T-helper 2 cell treated with Interferon-gamma antibody and Interleukin-4, amounts not matched to agents 5 μg/mL and 100 μg/mL, for 36 hours (primary cell): Measurements from ENCODE around the gene TANC1.

ENCODE experiments used
- DNase-seq: peaks from one replicate; pipeline ENCODE4 v3.0.0; 2021; ENCODE audit warnings: low spot score
- H3K27ac Mint-ChIP-seq: one replicate; pipeline ENCODE4 v1.8.0; 2021; ENCODE audit warnings: mild to moderate bottlenecking, mixed read lengths
- H3K27me3 Mint-ChIP-seq: one replicate; pipeline ENCODE4 v1.8.0; 2021; ENCODE audit warnings: low read depth, mixed read lengths
- H3K36me3 Mint-ChIP-seq: one replicate; pipeline ENCODE4 v1.8.0; 2021; ENCODE audit warnings: low read depth, mixed read lengths
- H3K4me1 Mint-ChIP-seq: one replicate; pipeline ENCODE4 v1.8.0; 2021; ENCODE audit warnings: low read depth, mixed read lengths
- H3K4me3 Mint-ChIP-seq: one replicate; pipeline ENCODE4 v1.8.0; 2022; ENCODE audit warnings: mild to moderate bottlenecking, moderate library complexity, mixed read lengths
- H3K9me3 Mint-ChIP-seq: one replicate; pipeline ENCODE4 v1.8.0; 2021; ENCODE audit warnings: mixed read lengths

TANC1 gene

GRCh38 chr2:159217676-159218075, 249.2 kb downstream of the TANC1 start:
- DNase-seq, result no peak
- no peaks in the 10 kb centered on the region for H3K36me3 Mint-ChIP-seq
- H3K27ac Mint-ChIP-seq, result no peak overlapping the region
- H3K27me3 Mint-ChIP-seq, result no peaks in the 10 kb centered on the region
- no peaks in the 10 kb centered on the region for H3K4me1 Mint-ChIP-seq
- H3K9me3 Mint-ChIP-seq, result no peaks in the 10 kb centered on the region
- H3K4me3 Mint-ChIP-seq, result no peak overlapping the region

- no peak overlapping the region for H3K27ac Mint-ChIP-seq
- H3K4me3 Mint-ChIP-seq, result no peak overlapping the region
- no peaks in the 10 kb centered on the region for H3K4me1 Mint-ChIP-seq
- no peak for DNase-seq
- H3K36me3 Mint-ChIP-seq, result no peaks in the 10 kb centered on the region
- H3K27me3 Mint-ChIP-seq, result no peaks in the 10 kb centered on the region
- no peaks in the 10 kb centered on the region for H3K9me3 Mint-ChIP-seq
Measured at GRCh38 chr2:159218389-159218788, 249.9 kb downstream of the TANC1 start.

- no peaks in the 10 kb centered on the region for H3K4me1 Mint-ChIP-seq
- H3K9me3 Mint-ChIP-seq, result no peaks in the 10 kb centered on the region
- no peak overlapping the region for H3K4me3 Mint-ChIP-seq
- H3K27ac Mint-ChIP-seq, result no peak overlapping the region
- H3K27me3 Mint-ChIP-seq, result no peaks in the 10 kb centered on the region
- no peaks in the 10 kb centered on the region for H3K36me3 Mint-ChIP-seq
- DNase-seq, result no peak
Measured at GRCh38 chr2:159219394-159219998, 251.1 kb downstream of the TANC1 start.

GRCh38 chr2:159224061-159224813, 255.8 kb downstream of the TANC1 start:
- no peaks in the 10 kb centered on the region for H3K27me3 Mint-ChIP-seq
- DNase-seq, result no peak
- no peak overlapping the region for H3K4me3 Mint-ChIP-seq
- H3K9me3 Mint-ChIP-seq, result no peaks in the 10 kb centered on the region
- no peak overlapping the region for H3K27ac Mint-ChIP-seq
- H3K4me1 Mint-ChIP-seq, result peaks cover 2% of the 10 kb centered on the region
- no peaks in the 10 kb centered on the region for H3K36me3 Mint-ChIP-seq

GRCh38 chr2:159225025-159226016, 256.9 kb downstream of the TANC1 start:
- H3K4me3 Mint-ChIP-seq, result no peak overlapping the region
- H3K9me3 Mint-ChIP-seq, result no peaks in the 10 kb centered on the region
- no peak for DNase-seq
- H3K4me1 Mint-ChIP-seq, result peaks cover 2% of the 10 kb centered on the region
- no peaks in the 10 kb centered on the region for H3K36me3 Mint-ChIP-seq
- no peaks in the 10 kb centered on the region for H3K27me3 Mint-ChIP-seq
- no peak overlapping the region for H3K27ac Mint-ChIP-seq

GRCh38 chr2:159226059-159226461, 257.6 kb downstream of the TANC1 start:
- no peak overlapping the region for H3K4me3 Mint-ChIP-seq
- H3K36me3 Mint-ChIP-seq, result no peaks in the 10 kb centered on the region
- H3K4me1 Mint-ChIP-seq, result peaks cover 2% of the 10 kb centered on the region
- no peak overlapping the region for H3K27ac Mint-ChIP-seq
- no peaks in the 10 kb centered on the region for H3K9me3 Mint-ChIP-seq
- DNase-seq, result no peak
- no peaks in the 10 kb centered on the region for H3K27me3 Mint-ChIP-seq

GRCh38 chr2:159226608-159227385, 258.4 kb downstream of the TANC1 start:
- DNase-seq, result no peak
- Mint-ChIP-seq H3K27me3 (no peaks in the 10 kb centered on the region), H3K4me1 (peaks cover 2% of the 10 kb centered on the region), H3K9me3 (no peaks in the 10 kb centered on the region), H3K4me3 (no peak overlapping the region), H3K27ac (no peak overlapping the region), H3K36me3 (no peaks in the 10 kb centered on the region)

GRCh38 chr2:159227467-159227866, 259.0 kb downstream of the TANC1 start:
- Mint-ChIP-seq H3K9me3 (no peaks in the 10 kb centered on the region), H3K27ac (no peak overlapping the region), H3K4me1 (peaks cover 2% of the 10 kb centered on the region), H3K36me3 (no peaks in the 10 kb centered on the region), H3K27me3 (no peaks in the 10 kb centered on the region), H3K4me3 (no peak overlapping the region)
- DNase-seq, result no peak

- H3K27me3 Mint-ChIP-seq, result no peaks in the 10 kb centered on the region
- no peak overlapping the region for H3K4me3 Mint-ChIP-seq
- H3K27ac Mint-ChIP-seq, result no peak overlapping the region
- peaks cover 2% of the 10 kb centered on the region for H3K4me1 Mint-ChIP-seq
- H3K36me3 Mint-ChIP-seq, result no peaks in the 10 kb centered on the region
- DNase-seq, result no peak
- H3K9me3 Mint-ChIP-seq, result no peaks in the 10 kb centered on the region
Measured at GRCh38 chr2:159228081-159228581, 259.7 kb downstream of the TANC1 start.

GRCh38 chr2:159229476-159230144, 261.2 kb downstream of the TANC1 start:
- no peaks in the 10 kb centered on the region for H3K9me3 Mint-ChIP-seq

GRCh38 chr2:159230145-159230877, 261.9 kb downstream of the TANC1 start:
- peaks cover 2% of the 10 kb centered on the region for H3K4me1 Mint-ChIP-seq
- H3K4me3 Mint-ChIP-seq, result no peak overlapping the region
- no peaks in the 10 kb centered on the region for H3K27me3 Mint-ChIP-seq
- H3K36me3 Mint-ChIP-seq, result peaks cover 2% of the 10 kb centered on the region
- no peak for DNase-seq
- no peak overlapping the region for H3K27ac Mint-ChIP-seq
- H3K9me3 Mint-ChIP-seq, result no peaks in the 10 kb centered on the region

More at GRCh38 chr2:159229476-159230144, 261.2 kb downstream of the TANC1 start:
- peaks cover 2% of the 10 kb centered on the region for H3K36me3 Mint-ChIP-seq
- peaks cover 2% of the 10 kb centered on the region for H3K4me1 Mint-ChIP-seq
- no peak for DNase-seq
- H3K4me3 Mint-ChIP-seq, result no peak overlapping the region
- H3K27ac Mint-ChIP-seq, result no peak overlapping the region
- H3K27me3 Mint-ChIP-seq, result no peaks in the 10 kb centered on the region

GRCh38 chr2:159232456-159233170, 264.2 kb downstream of the TANC1 start:
- Mint-ChIP-seq H3K27ac (no peak overlapping the region), H3K4me1 (no peaks in the 10 kb centered on the region), H3K4me3 (no peak overlapping the region), H3K36me3 (peaks cover 2% of the 10 kb centered on the region), H3K9me3 (no peaks in the 10 kb centered on the region), H3K27me3 (no peaks in the 10 kb centered on the region)
- no peak for DNase-seq
